Endothelial cell of umbilical vein (primary cell): Measurements from ENCODE around the gene HIP1. TPM values are rescaled to one million over a fixed set of nuclear protein-coding genes. Genes with fewer than 3 reads are reported as not detected.

Experiments
- BruUV-seq: library from RNA; stranded (reverse); fragments of 400-500 nt; replicated peaks from 2 replicates; lab custom pipeline; 2021; lab: Mats Ljungman, UMichigan
- CTCF ChIA-PET: fragments of 300-600, 350-600 bp; sonication (Branson Sonifier 250); formaldehyde crosslinking; loops from one replicate; lab custom pipeline; 2021; ENCODE audit warnings: antibody characterized with exemption, inconsistent platforms; lab: Charles Lee
- POLR2A ChIA-PET: fragments of 300-600, 350-600 bp; sonication (Branson Sonifier 250); formaldehyde crosslinking; loops from one replicate; lab custom pipeline; 2021; ENCODE audit warnings: antibody characterized with exemption, inconsistent platforms; lab: Charles Lee
- DNase-seq: peaks from one replicate; pipeline ENCODE4 v3.0.0-alpha.2; 2011; ENCODE audit warnings: low read depth, low spot score
- FAIRE-seq: peaks from 2 replicates; lab custom pipeline; 2011; peaks lifted over from hg19 to GRCh38; lab: Jason Lieb, UNC
- H2AFZ ChIP-seq: 2 replicates; pipeline ENCODE4 v1.6.0; 2012; ENCODE audit warnings: low read depth, low read length, control low read depth, inconsistent platforms
- H3K27ac ChIP-seq: 2 replicates; pipeline ENCODE4 v1.5.1; 2011; ENCODE audit warnings: low read depth, mild to moderate bottlenecking, control low read depth, low read length, moderate library complexity; ENCODE audit not compliant: insufficient read depth
- H3K27me3 ChIP-seq, 2 experiments: 2 replicates each; pipeline versions ENCODE4 v1.6.0 to v1.6.1; 2011; ENCODE audit warnings: low read length in 2 of 2, mixed read lengths in 1 of 2; ENCODE audit not compliant: control insufficient read depth in 2 of 2, insufficient read depth in 2 of 2
- H3K36me3 ChIP-seq, 2 experiments: 2 replicates in 1 of 2; 3 replicates in 1 of 2; pipeline ENCODE4 v1.5.1; 2011; ENCODE audit warnings: low read length in 2 of 2, mild to moderate bottlenecking in 1 of 2, moderate library complexity in 1 of 2; ENCODE audit not compliant: control insufficient read depth in 2 of 2, insufficient read depth in 2 of 2; ENCODE audit errors: extremely low read depth in 1 of 2
- H3K4me1 ChIP-seq: 3 replicates; pipeline ENCODE4 v1.5.1; 2011; ENCODE audit warnings: mild to moderate bottlenecking, low read length; ENCODE audit not compliant: control insufficient read depth, insufficient read depth; ENCODE audit errors: extremely low read depth
- H3K4me2 ChIP-seq: 2 replicates; pipeline ENCODE4 v1.6.1; 2011; ENCODE audit warnings: low read length, control low read depth, mixed read lengths; ENCODE audit not compliant: insufficient read depth
- H3K4me3 ChIP-seq, 3 experiments: fragments of 200-600 bp in 1 of 3; sonication (generic), shearing (Covaris generic) in 1 of 3; replicated peaks in 1 of 3; 2 replicates each; pipeline ENCODE4 v1.5.1; 2011 to 2016; ENCODE audit warnings: control low read depth in 3 of 3, low read length in 3 of 3, mild to moderate bottlenecking in 2 of 3, inconsistent platforms in 1 of 3, low read depth in 1 of 3, moderate library complexity in 1 of 3; ENCODE audit not compliant: insufficient read depth in 1 of 3
- H3K79me2 ChIP-seq: 2 replicates; pipeline ENCODE4 v1.6.0; 2012; ENCODE audit warnings: low read length, inconsistent platforms; ENCODE audit not compliant: control insufficient read depth, insufficient read depth
- H3K9ac ChIP-seq: replicated peaks from 2 replicates; pipeline ENCODE3; 2011; ENCODE audit warnings: low read length, control low read depth; ENCODE audit not compliant: insufficient read depth; ENCODE audit errors: extremely low read depth
- H3K9me1 ChIP-seq: replicated peaks from 3 replicates; pipeline ENCODE4 v1.6.0; 2011; ENCODE audit warnings: mild to moderate bottlenecking, low read length; ENCODE audit not compliant: control insufficient read depth, insufficient read depth; ENCODE audit errors: extremely low read depth
- H3K9me3 ChIP-seq: replicated peaks from 2 replicates; pipeline ENCODE4 v1.5.1; 2012; ENCODE audit warnings: low read length, inconsistent platforms; ENCODE audit not compliant: control insufficient read depth, insufficient read depth
- H4K20me1 ChIP-seq: replicated peaks from 2 replicates; pipeline ENCODE3; 2011; ENCODE audit warnings: mild to moderate bottlenecking, low read length; ENCODE audit not compliant: control insufficient read depth, insufficient read depth; ENCODE audit errors: extremely low read depth
- EZH2 ChIP-seq: IDR thresholded peaks from 2 replicates; pipeline ENCODE4 v1.6.1; 2012; ENCODE audit warnings: borderline replicate concordance, low read depth, mild to moderate bottlenecking, moderate library complexity, low read length, inconsistent platforms; ENCODE audit not compliant: severe bottlenecking
- FOS ChIP-seq: IDR thresholded peaks from 2 replicates; pipeline ENCODE4 v1.6.1; 2011; ENCODE audit warnings: mild to moderate bottlenecking, low read length, moderate library complexity, borderline replicate concordance; ENCODE audit not compliant: insufficient read depth
- JUN ChIP-seq: IDR thresholded peaks from 2 replicates; pipeline ENCODE4 v1.6.1; 2011; ENCODE audit warnings: borderline replicate concordance, low read depth; ENCODE audit not compliant: insufficient read length, insufficient read depth
- dilution Hi-C: fragments of 300-500 bp; cut with MboI; formaldehyde crosslinking; loops from one replicate; pipeline ENCODE4 v1.15.0; 2019; ENCODE audit warnings: low sequenced_read_pairs; ENCODE audit not compliant: extremely low pct_ligation_motif_present
- intact Hi-C: fragments of 100-400 bp; cut with micrococcal nuclease; formaldehyde crosslinking; loops from one replicate; pipeline ENCODE4 v1.10.0; 2022
- polyA plus RNA-seq, 4 experiments: library from polyadenylated mRNA; depleted of rRNA in 3 of 4; stranded (reverse) in 3 of 4; unstranded in 1 of 4; fragments of >200 nt; gene quantifications; 2 replicates each; pipeline versions ENCODE4 v1.2.1 to v1.2.3, GENCODE V29; 2011 to 2012; ENCODE audit warnings: missing spikeins in 1 of 4
- total RNA-seq: library from RNA; stranded (reverse); gene quantifications from 2 replicates; pipeline ENCODE4 v1.2.3, GENCODE V29; 2021
- TF ChIP-seq, protein P1 (sequence below): IDR thresholded peaks from 2 replicates; pipeline ENCODE4 v1.6.1; 2011; ENCODE audit not compliant: insufficient read depth, insufficient read length

Gene HIP1
- total and polyA plus RNA-seq, 2 donors (not counting 3 experiments of a cell fraction or from before 2014, with no cell fraction given), result 23.7 to 47.6 TPM

DNA sequence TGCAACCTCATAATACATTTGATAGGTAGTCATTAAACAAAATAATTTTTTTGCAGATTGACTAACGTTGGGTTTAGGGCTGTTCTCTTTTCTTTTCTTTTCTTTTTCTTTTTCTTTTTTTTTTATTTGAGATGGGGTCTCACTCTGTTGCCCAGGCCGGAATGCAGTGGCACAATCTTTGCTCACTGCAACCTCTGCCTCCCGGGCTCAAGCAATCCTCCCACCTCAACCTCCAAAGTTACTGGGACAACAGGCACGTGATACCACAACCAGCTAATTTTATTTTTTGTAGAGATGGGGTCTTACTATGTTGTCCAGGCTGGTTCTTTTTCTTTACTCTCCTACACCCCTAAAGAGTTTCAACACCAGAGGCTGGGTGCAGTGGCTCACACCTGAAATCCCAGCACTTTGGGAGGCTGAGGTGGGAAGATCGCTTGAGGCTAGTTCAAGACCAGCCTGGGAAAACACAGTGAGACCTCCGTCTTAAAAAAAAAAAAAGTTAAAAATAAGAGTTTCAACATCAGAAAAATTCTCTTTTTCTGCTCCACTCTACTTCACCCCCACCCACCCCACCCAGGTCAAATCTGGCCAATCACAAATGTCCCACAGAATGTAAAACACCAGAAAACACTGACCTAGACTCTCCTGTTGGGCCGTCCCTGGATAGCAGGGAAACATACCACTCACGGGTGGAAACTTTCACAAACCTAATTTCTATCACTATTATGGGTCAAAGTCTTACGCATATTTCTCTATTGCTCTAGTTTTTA, 3.0 kb downstream of the HIP1 start:
- H2AFZ ChIP-seq, result no peak overlapping the region
- BruUV-seq, result no TSS peak
- H3K9me3 ChIP-seq, result no peaks in the 10 kb centered on the region
- no peak overlapping the region for H3K4me3 ChIP-seq
- ChIA-PET POLR2A (no interaction called here), CTCF (no interaction called here)
- DNase-seq (no peak), FAIRE-seq (no peak)
- intact Hi-C loops (no loop called here), dilution Hi-C loops (no loop called here)
- no peak overlapping the region for H3K4me2 ChIP-seq
- H3K9ac ChIP-seq, result no peak overlapping the region
- no peaks in the 10 kb centered on the region for H3K27me3 ChIP-seq
- no peaks in the 10 kb centered on the region for H3K9me1 ChIP-seq
- TF ChIP-seq, protein P1, sequence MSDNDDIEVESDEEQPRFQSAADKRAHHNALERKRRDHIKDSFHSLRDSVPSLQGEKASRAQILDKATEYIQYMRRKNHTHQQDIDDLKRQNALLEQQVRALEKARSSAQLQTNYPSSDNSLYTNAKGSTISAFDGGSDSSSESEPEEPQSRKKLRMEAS, result no peak
- TF ChIP-seq FOS (no peak), EZH2 (no peak)
- H3K36me3 ChIP-seq, result no peaks in the 10 kb centered on the region
- no peaks in the 10 kb centered on the region for H4K20me1 ChIP-seq
- no peak overlapping the region for H3K27ac ChIP-seq
- H3K79me2 ChIP-seq, result no peaks in the 10 kb centered on the region
- peaks cover 6% of the 10 kb centered on the region for H3K4me1 ChIP-seq

DNA sequence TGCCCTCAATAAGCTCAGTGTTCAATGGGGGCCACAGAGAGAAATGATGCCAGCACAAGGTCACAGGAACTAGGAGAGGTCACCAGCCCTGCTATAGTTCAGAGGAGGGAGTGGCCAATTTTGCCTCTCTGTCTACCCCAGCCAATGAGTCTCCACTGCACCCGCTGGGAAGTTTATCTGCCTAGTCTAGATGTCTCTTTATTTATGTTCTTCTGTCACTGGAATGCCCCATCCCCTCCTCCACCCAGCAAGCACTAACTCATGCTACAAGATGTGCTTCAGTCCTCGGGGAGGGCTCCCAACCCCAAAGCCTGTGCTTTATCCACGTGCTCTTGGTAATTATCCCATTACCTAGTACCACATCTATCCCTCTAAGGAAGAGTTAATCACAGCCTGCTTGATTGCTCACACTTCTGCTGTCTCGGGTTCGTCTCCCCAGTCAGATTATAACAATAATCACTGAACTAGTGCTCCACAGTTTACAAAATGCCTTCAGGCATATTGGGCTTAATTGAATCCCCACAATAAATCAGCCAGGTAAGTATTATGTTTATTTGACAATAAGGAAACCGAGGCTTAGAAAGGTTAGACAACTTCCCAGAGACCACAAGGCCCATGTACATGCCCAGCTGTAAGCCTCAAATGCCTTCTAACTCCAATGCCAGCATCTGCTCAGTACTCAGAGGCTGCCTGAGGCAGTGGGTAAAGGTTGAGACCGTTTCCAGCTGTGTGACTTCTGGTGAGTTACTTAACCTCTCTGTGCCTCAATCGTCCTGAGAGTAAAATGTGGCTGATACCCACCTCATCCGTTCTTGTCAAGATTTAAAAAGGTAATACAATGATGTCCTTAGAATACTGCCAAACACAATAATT, 3.9 kb downstream of the HIP1 start:
- peaks cover 6% of the 10 kb centered on the region for H3K4me1 ChIP-seq
- ChIA-PET CTCF (no interaction called here), POLR2A (no interaction called here)
- no peak for DNase-seq
- H3K4me2 ChIP-seq, result no peak overlapping the region
- no peaks in the 10 kb centered on the region for H3K27me3 ChIP-seq
- no TSS peak for BruUV-seq
- no peaks in the 10 kb centered on the region for H3K79me2 ChIP-seq
- TF ChIP-seq, protein P1, result no peak
- no peak for TF ChIP-seq JUN
- intact Hi-C loops (no loop called here), dilution Hi-C loops (no loop called here)
- no peak overlapping the region for H3K27ac ChIP-seq
- H2AFZ ChIP-seq, result no peak overlapping the region
- no peak overlapping the region for H3K9ac ChIP-seq
- H3K9me3 ChIP-seq, result no peaks in the 10 kb centered on the region
- H3K9me1 ChIP-seq, result no peaks in the 10 kb centered on the region
- FAIRE-seq, result no peak
- H3K4me3 ChIP-seq, result no peak overlapping the region
- no peaks in the 10 kb centered on the region for H3K36me3 ChIP-seq
- H4K20me1 ChIP-seq, result no peaks in the 10 kb centered on the region
